HG03442 (cell line): ENCODE results near the gene ARL8A.
A peak's percentile ranks its signal among the peaks of the same experiment; 100 is the strongest.
"Not testable (repeated sequence)": the region's sequence is repeated elsewhere in the genome, so short reads cannot be mapped to it uniquely, and the experiment has no call there.

Experiments used
- ATAC-seq: cut with Tn5 transposase; IDR thresholded peaks from one replicate; pipeline ENCODE4 v1.9.1; 2021; ENCODE audit warnings: mild to moderate bottlenecking, moderate library complexity; ENCODE audit not compliant: unreplicated experiment

The ARL8A gene

DNA sequence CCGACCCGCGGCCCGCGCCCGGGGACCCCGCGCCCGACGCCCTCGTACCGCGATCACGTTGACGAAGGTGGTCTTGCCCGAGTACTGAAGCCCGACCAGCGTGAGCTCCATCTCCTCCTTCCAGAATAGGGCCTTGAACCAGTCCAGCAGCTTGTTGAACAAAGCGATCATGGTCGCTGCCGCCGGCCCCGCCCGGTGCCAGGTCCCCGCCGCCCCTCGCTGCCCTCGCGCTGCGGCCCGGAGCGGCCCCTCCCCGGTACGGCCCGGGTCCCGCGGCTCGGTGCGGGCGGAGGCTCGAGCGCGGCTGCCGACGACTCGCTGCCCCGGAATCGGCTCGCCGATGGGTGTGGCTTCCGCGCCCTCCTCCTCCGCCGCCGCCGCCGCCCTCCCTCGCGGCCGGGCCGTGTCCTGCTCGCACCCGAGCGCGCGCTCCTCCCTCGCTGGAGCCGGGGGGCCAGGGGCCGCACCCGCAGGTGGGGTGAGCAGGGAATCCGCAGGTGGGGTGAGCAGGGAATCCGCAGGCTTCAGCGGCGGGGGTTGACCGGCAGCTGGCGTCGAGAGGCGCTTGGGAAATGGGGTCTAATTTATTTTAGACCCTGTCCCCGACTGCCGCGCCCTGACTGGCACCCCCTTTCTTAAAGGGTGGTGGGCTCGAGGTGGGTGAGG lies at the start of gene ARL8A:
ARL8A (minus strand) TSS at position 336 of the 666 bp plus-strand sequence; CDS start at position 171, 165 bp downstream.
- ATAC-seq: peak; percentile 53

DNA sequence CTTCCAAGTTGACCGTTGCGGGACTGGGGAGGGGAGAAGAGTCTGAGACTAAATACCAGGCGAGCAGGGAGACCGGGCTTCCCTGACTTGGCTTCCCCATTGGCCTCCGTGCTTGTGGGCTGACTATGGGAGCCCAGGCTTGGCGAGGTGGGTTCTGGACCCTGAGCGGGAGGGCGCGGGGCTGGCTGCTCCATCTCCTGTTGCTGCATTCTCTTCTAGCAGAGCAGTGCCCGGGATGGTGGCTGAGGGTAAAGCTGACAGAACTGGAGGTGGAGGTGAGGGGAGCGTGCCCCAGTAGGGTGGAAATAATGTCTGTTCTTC lies 49.8 kb upstream of the ARL8A start:
- ATAC-seq: no peak

DNA sequence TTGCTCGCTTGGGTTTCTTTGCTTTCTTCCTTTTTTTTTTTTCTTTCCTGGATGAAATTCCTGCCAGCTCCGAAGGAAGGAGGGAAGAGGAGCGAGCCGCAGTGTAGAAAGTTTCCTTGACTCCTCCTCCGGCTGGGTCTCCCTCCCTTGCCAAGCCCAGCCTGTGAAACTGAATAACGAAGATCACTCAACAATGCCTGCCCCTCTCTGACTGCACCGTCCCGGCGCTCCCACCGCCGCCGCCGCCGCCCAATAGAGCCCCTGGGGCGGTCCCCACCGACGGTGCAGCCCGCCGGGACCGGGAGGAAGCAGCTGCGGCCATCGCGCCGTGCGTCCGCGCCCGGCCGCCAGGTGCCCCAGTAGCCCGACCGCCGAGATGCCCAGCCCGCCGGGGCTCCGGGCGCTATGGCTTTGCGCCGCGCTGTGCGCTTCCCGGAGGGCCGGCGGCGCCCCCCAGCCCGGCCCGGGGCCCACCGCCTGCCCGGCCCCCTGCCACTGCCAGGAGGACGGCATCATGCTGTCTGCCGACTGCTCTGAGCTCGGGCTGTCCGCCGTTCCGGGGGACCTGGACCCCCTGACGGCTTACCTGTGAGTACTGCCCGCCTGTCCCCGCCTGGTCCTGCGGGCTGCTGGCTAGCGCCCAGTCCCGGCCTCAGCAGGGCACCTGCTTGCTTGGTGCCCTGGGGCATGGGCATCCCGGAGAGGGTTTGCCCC lies 49.2 kb upstream of the ARL8A start, which contains the start of gene LGR6:
LGR6 (plus strand) TSS at position 186 of the 714 bp plus-strand sequence; CDS start at position 377, 191 bp downstream.
- no peak for ATAC-seq

DNA sequence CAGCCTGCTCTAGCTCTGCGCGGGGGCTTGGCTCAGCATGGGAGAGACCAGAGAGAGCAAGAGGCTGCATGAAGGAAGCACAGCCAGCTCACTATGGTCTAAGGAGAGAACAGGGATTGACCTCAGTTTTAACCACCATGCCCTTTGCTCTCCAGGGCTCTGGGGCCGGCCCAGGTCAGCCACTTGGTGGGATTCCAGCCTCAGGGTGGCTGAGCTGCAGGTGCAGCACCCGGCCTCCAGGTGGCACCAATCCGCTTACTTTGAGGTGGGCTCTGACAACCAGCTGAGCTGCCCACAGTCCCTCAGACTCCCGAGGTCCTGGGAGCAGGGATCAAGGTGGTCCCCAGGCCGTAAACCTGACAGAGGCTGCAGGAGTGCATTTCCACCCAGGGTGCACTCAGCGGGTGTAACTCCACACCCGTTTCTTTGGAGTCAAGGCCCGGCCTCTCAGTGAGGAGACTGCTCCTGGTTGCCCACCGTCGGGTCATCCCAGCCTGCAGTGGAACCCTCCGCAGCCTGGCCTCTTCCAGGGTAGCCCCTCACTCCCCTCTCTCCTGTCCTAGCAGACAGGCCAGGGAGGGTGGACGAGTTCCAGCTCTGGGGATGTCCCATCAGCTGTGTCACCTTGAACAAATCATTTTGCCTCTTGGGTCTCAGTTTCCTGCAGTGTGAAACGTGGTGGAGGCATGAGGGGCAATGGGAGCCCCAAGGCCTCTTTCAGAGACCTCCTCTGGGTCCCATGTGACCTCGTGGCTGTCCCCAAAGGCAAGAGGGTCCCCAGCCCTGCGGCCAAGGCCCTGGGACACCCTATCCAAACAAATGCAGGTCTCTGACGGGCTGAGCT lies 48.5 kb upstream of the ARL8A start:
- no peak for ATAC-seq

DNA sequence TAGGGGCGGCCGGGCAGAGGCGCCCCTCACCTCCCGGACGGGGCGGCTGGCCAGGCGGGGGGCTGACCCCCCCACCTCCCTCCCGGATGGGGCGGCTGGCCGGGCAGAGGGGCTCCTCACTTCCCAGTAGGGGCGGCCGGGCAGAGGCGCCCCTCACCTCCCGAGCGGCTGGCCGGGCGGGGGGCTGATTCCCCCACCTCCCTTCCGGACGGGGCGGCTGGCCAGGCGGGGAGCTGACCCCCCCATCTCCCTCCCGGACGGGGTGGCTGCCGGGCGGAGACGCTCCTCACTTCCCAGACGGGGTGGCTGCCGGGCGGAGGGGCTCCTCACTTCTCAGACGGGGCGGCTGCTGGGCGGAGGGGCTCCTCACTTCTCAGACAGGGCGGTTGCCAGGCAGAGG lies 46.9 kb upstream of the ARL8A start:
- not testable (repeated sequence) for ATAC-seq

DNA sequence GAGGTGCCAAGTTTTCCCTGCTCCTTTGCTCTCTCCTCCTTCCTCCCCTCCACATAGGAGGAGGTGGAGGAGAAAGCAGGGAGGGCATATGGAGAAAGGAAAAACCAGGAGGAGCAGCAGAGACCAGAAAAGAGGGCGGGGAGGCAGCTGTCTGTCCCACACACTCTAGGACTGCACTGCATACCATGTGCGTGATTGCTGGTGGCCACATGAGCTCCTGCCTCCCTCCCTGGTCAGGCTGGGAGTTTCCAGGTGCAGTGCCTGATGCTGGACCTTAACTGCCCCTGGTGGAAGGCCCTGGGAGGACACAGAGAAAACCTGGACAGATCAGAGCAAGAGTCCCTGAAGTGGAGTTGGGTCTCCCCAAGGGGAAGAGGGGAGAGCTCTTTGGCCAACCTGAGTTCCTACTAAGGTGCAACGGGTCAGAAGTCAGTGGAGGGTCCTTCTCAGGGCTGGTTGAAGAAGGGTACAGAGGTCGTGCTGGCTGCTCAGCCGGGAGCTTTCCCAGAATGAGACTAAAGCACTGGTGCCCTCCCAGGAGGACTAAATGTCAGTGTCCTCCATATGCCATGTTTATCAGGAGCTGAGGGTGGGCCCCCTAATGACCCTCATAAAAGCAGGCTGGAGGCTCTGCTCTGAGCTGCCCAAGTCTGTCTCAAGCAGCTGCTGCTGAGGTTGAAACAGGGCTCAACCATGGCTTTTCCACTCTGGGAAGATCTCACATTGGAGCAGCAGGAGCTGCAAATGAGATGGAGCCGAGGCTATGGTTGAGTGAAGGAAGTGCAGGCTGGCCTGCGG lies 45.6 kb upstream of the ARL8A start:
- no peak for ATAC-seq

DNA sequence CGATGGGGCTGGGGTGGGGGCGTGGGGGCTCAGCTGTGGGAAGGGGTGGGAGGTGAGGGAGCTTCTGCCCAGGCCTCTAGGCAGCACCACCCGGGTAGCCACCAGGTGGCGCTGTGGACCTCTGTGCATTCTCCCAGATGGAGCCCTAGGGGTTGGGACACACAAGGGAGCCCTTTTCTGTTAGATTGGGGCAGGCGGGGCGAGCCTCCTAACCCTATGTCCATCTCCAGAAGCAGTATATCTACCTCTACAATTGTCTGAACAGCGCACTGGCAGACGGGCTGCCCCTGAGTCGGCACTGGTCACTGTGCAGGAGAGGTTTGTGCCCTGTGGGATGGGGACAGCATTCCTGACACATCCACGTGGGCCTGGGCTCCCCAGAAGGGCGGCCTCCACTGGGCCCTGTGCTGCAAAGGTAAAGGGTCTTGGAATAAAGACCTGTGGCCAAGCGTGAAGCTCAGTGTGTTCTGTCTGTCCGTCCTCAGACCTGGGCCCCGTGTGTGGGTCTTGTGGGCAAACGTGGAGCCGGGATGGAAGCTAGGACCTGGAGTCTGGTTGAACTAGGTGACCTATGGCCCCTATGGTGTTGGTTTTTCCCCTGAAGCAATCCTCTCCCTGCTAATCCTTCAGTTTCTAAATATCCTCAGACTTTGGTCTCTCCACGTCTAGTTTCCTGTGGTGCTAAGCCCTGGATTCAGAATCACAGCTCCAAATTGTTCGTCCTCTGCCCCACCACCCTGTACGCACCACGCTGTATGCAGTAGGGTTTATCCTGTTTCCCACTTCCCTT lies 44.7 kb upstream of the ARL8A start:
- no peak for ATAC-seq

DNA sequence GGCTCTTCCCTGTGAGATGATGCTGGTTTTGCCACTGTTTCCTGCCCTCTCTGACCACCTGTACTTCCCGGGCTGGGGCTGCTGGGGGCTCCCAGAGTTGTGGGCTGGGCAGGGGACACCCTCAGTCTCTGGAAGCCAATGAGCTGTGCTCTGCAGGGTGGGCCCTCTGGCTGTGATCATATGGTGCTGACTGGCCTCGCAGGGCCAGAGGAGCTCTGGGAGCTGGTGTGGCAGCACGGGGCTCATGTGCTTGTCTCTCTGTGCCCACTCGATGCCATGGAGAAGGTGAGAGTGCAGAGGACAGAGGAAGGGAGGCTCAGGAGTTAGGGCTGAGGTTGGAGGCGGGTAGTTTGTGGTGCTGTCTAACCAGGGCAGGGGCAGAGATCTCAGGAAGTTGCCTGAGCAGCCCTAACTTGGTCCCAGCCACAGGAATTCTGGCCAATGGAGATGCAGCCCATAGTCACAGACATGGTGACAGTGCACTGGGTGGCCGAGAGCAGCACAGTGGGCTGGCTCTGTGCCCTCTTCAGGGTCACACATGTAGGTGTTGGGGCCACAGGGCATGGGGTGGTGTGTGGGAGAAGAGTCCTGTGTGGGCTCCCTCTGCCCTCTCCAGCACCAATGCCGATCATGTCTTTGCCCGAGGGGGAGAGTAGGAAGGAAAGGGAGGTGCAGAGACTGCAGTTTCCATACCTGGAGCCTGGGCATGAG lies 43.3 kb upstream of the ARL8A start:
- no peak for ATAC-seq

DNA sequence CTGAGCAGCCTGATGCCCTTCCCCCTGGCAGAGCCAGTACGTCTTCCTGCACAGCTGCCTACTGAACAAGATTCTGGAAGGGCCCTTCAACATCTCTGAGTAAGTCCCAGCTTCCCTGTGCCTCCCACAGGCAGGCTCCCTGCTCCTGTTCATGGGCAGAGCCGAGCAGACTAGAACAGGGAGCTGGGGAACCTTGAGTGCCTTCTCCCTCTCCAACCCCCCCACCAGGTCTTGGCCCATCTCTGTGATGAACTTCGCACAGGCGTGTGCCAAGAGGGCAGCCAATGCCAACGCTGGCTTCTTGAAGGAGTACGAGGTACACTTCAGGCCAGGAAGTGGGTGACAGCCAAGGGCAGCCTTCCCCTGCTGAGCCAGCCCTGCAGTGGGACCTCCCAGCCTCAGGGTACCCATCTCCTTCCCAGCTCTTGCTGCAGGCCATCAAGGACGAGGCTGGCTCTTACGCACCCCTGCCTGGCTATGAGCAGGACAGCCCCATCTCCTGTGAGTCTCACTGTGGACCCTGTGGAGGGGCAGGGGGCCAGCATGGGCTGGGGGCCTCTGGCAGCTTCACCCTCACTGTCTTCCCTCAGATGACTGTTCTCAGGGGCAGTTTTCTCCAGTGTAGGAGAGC lies 42.6 kb upstream of the ARL8A start:
- no peak for ATAC-seq

DNA sequence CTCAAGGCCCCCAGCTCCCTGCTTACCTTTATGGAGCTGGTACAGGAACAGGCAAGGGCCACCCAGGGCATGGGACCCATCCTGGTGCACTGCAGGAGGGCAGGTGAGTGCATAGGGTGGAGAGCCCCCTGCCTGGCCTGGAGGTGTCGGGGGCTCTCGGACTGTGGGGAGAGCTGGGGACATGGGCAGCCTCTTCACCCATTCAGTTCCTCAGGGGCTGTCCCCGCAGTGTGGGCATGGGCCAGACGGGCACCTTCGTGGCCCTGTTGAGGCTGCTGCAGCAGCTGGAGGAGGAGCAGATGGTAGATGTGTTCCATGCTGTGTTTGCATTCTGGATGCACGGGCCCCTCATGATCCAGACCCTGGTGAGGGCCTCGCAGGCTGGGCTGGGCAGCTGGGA lies 41.8 kb upstream of the ARL8A start:
- no peak for ATAC-seq

DNA sequence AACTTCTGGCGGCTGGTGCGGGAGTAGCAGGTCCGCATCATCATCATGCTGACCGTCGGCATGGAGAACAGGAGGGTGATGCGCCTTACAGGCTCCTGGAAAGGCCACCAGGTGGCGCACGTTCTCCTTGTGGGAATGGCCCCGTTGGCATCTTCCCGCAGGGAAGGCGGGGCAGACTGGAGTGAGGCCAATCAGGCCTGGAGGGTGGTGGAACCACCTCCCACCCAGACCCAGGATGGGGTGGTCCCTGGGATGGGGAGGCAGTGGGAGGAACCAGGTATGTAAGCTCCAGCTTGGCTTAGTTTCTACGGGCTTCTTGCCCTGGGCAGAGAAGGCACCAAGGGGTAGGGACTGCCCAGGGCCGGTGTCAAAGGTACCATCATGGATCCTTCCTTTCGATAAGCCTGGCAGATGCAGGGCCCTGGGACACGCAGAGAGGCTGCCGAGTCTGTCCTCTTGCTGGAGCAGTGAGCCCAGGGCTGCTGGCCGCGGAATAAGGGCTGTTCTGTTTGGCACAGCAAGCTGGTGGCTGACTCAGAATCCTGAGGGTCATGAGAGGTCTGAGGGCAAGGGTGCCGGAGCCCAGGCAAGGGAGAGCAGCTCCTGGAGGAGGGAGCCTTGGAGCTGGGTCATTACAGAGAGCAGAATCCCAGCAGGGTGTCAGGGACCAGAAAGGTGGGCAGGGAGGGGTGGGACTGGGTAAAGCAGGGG lies 40.4 kb upstream of the ARL8A start:
- ATAC-seq: no peak

DNA sequence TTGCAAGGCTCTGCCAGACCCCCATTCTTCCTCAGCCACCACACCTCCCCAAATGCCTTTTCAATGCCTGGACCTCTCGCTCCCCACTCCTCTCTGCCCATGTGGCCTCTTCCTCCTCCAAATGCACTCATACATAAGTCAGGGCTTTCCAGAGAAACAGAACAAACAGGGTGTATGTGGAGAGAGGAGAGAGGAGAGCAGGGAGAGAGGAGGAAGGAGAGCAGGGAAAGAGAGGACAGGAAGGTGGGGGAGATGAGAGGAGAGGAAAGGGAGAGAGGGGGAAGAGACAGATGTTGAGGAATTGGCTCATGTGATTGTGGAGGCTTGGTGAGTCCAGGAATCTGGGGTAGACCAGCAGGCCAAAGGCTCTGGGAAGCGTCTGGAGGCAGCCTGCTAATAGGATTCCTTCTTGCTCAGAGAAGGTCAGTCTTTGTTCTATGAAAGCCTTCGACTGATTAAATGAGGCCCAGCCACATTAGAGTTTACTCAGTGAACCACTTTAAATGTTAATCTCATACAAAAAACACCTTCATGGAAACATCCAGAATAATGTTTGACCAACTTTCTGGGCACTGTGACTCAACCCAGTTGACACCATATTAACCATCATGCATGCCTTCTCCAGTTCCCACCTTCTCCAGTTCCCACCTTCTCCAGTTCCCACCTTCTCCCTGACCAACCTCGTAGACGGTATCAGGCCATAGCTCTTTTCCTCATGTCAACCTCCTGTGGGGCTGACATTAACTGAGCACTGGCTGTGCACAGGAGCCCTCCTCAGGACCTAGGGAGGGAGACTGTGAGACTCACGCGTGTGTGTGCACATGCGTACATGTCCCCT lies 37.7 kb upstream of the ARL8A start:
- ATAC-seq: no peak

DNA sequence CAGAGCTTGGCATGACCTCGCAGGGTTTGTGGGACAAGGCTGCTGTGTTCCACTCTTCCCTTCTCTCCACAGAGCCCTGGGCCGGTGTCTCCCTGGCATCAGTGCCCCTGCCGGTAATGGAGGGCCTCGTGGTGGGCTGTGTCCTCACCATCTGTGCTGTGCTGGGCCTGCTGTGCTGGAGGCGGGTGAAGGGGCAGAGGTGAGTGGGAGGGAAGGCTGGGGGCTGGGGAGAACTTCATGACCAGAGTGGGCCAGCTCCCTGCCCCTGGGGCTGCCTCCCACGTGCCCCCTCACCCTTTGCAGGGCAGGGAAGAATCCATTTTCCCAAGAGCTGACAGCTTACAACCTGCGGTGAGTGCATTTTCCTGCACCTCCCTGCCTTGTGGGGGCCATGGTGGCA lies 37.0 kb upstream of the ARL8A start:
- ATAC-seq: no peak

DNA sequence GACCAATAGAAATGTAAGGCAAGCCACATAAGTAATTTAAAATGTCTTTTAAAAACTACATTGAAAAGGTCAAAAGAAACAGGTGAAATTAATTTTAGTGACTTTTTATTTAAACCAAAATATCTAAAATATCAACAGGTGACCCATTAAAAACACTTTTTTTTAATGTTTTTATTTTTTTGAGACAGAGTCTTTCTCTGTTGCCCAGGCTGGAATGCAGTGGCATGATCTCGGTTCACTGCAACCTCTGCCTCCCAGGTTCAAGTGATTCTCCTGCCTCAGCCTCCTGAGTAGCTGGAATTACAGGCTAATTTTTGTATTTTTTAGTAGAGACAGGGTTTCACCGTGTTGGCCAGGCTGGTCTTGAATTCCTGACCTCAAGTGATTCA lies 36.2 kb upstream of the ARL8A start:
- not testable (repeated sequence) for ATAC-seq

DNA sequence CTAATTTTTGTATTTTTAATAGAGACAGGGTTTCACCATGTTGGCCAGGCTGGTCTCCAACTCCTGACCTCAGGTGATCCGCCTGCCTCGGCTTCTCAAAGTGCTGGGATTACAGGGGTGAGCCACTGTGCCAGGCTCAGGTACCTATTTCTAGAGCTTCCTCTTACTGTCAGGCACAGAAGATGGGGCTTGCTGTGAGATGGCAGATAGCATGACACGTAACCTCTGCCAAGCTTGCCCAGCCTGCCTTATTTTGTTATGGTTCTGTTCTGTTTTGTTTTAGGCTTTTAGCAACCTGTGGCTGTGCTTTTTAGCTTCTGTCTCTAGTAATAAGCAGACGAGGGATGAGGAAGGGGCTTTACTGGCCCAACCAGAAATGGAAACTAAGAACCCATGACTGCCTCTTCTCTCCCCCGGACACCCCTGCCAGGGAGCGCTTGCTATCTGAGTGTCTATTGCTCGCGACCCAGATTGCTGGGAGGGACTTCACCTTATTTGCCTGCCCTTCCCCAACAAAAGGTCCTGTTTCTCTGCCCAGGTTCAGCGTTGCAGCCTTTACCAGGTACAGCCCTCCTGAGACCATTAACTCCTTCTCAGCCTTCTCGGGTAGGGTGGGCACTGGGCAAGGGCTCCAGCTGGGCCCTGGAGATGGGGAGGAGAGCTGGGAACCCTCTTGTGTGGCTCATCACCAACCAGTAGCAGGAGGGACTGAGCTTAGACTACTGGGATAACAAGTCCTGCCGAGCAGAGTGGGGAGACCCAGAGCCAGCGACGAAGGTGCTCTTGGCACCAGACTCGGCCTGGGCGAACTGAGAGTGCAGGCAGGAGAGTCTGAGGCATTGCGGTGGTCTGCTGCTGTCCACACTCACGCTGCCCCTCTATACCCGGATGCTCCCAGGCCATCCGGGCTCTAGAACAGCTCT lies 35.6 kb upstream of the ARL8A start:
- ATAC-seq: no peak
